ENCODE data around the gene N4BP3. TPM values are rescaled to one million over a fixed set of nuclear protein-coding genes. Genes with fewer than 3 reads are reported as not detected.
A peak's percentile ranks its signal among the peaks of the same experiment; 100 is the strongest.
"Not testable (repeated sequence)": the region's sequence is repeated elsewhere in the genome, so short reads cannot be mapped to it uniquely, and the experiment has no call there.

N4BP3 gene
- total RNA-seq, 1 donor from 2014 or later = 22.2 TPM

GRCh38 chr5:178121391-178122276 lies 8.3 kb downstream of the N4BP3 start:
- no peak for DNase-seq (ENCODE audit: low read depth in 2 of 2)

GRCh38 chr5:178122346-178122745 lies 9.0 kb downstream of the N4BP3 start:
- no peak for DNase-seq (ENCODE audit: low read depth in 2 of 2)

- DNase-seq (ENCODE audit: low read depth in 2 of 2) = no peak
Measured at GRCh38 chr5:178123094-178123965, 10.0 kb downstream of the N4BP3 start.

- DNase-seq (ENCODE audit: low read depth in 2 of 2) = no peak
Measured at GRCh38 chr5:178123966-178124925, 10.9 kb downstream of the N4BP3 start.

GRCh38 chr5:178125253-178125906 lies 12.0 kb downstream of the N4BP3 start:
- no peak for DNase-seq (ENCODE audit: low read depth in 2 of 2)

GRCh38 chr5:178126556-178126955 lies 13.2 kb downstream of the N4BP3 start:
- no peak for DNase-seq (ENCODE audit: low read depth in 2 of 2)

GRCh38 chr5:178127300-178128009 lies 14.1 kb downstream of the N4BP3 start:
- not testable (repeated sequence) for DNase-seq (ENCODE audit: low read depth in 2 of 2)

- DNase-seq (ENCODE audit: low read depth in 2 of 2) = no peak
Measured at GRCh38 chr5:178129296-178129695, 16.0 kb downstream of the N4BP3 start.

- not testable (repeated sequence) for DNase-seq (ENCODE audit: low read depth in 2 of 2)
Measured at GRCh38 chr5:178130234-178130575, 16.9 kb downstream of the N4BP3 start.

GRCh38 chr5:178130576-178131445 lies 17.5 kb downstream of the N4BP3 start, which contains the start of gene RMND5B:
Gene RMND5B (plus strand): TSS chr5:178131014. CDS start chr5:178138120, 7,106 bp downstream.
- peak; percentile 38 to 82 for DNase-seq (ENCODE audit: low read depth in 2 of 2)

GRCh38 chr5:178131446-178131996 lies 18.2 kb downstream of the N4BP3 start:
- no peak for DNase-seq (ENCODE audit: low read depth in 2 of 2)

GRCh38 chr5:178136990-178137389 lies 23.7 kb downstream of the N4BP3 start:
- no peak for DNase-seq (ENCODE audit: low read depth in 2 of 2)

GRCh38 chr5:178137991-178138390 lies 24.7 kb downstream of the N4BP3 start:
- DNase-seq (ENCODE audit: low read depth in 2 of 2) = no peak

GRCh38 chr5:178141550-178141949 lies 28.2 kb downstream of the N4BP3 start:
- DNase-seq (ENCODE audit: low read depth in 2 of 2) = no peak

GRCh38 chr5:178142642-178143041 lies 29.3 kb downstream of the N4BP3 start:
- no peak for DNase-seq (ENCODE audit: low read depth in 2 of 2)

- no peak for DNase-seq (ENCODE audit: low read depth in 2 of 2)
Measured at GRCh38 chr5:178143246-178143645, 29.9 kb downstream of the N4BP3 start.

GRCh38 chr5:178143901-178144300 lies 30.6 kb downstream of the N4BP3 start:
- DNase-seq (ENCODE audit: low read depth in 2 of 2) = no peak

GRCh38 chr5:178145965-178146820 lies 32.9 kb downstream of the N4BP3 start:
- DNase-seq (ENCODE audit: low read depth in 2 of 2) = peak; percentile 53 to 68
